Measurements from ENCODE around the gene RPP14.
"Not testable (repeated sequence)": the region's sequence is repeated elsewhere in the genome, so short reads cannot be mapped to it uniquely, and the experiment has no call there.

The RPP14 gene

DNA sequence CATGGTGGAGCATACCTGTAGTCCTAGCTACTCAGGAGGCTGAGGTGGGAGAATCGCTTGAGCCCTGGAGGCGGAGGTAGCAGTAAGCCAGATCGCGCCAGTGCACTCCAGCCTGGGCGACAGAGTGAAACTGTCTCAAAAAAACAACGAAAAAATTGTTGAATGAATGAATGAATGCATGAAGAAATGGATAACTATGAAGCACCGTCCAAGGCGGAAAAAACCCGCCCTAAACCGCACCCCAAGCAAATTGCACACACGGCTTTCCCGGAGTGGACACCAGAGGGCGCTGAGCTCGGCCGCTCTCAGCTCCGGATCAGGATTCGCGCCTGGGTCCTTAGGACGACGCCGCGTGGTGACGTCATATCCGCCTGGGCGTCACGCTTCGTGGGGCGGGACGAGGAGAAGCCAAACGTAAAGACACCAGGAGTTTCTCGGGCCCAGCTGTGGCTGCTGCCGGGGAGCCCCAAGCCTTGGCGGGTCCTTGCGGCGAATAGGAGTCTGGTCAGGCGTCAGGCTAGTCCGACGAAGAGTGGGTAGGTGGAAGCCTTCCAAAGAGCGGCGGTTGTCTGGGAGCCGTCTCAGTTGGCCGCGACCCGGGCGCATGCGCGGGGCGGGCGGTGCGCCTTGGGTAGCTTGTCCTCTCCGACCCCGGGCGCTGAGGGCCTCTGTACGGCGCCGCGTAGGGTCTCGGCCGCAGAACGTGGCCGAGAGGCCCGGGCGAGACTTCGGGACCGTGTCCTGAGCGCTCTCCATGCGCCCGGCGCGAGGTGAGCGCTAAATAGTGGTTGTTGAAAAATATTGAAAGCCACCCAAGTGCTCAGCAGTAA is at the start of gene RPP14, which contains the start of gene HTD2:
Gene RPP14, plus strand, starts transcription at position 364 of the 830 bp plus-strand sequence. CDS start 4,085 bp downstream, outside the sequence.
Gene HTD2, plus strand, starts transcription at position 639 of the 830 bp plus-strand sequence. CDS start 11,094 bp downstream, outside the sequence.
- DNase-seq = peak; percentile 79 to 95

DNA sequence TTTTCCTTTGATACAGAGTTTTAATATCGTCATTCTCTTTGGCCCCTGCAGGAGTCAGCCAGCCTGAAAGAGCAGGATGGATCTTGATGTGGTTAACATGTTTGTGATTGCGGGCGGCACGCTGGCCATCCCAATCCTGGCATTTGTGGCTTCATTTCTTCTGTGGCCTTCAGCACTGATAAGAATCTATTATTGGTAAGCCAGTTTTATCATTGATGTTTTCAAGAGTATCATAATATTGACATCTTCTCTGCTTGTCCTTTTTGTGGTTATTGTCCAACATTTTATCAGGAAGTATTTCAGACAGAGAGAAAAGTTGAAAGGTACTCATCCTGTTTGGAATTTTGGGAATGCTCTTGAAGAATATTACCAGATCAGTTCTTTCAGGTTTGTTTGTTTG is 49.5 kb upstream of the RPP14 start:
- DNase-seq = no peak

DNA sequence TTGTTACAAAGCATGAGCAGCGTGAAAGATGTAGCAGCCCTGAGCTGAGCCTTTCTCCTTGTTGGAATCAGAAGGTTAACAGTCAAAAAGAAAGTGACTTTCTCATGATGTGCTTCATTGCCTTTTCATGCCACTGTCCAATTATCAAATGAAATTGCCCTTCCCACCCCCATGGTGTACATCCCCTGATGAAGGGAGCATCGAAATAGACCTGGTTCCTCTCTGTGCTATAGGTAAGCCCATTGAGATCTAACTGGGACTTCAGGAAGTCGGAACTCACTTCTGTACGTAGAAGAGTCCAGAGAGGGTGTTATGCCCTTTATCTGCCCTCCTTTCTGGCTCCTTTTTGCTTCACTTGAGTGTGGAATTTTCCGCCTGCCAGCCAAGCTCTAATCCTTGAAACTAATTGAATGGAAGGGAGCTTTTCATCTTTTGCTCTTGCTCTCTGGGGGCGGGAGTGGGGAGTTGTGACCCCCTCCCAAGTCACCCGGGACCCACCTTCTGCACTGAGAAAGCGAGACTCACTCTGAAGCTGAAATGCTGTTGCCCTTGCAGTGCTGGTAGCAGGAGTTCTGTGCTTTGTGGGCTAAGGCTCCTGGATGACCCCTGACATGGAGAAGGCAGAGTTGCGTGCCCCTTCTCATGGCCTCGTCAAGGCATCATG is 47.5 kb upstream of the RPP14 start:
- no peak for DNase-seq

DNA sequence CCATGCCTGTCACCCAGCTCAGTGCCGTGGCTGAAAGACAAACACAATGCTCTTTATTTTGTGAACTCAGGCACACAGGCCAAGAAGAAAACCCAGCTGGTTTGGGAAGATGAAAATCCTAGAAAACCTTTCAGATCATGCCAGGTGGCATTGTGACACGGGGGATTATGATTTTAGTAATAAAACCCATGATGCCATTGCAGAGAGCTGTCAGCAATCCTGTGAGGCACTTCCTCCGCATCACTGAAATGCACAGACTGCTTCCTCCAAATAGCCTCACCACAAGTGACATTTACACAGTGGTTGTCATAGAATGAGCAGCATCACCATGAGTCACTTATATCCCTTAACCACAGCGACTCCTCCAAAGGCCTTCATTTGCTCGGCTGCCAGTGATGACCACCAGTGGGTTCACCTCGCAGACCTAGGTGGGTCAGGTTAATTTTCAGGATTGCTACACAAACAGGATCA is 45.7 kb upstream of the RPP14 start:
- no peak for DNase-seq

DNA sequence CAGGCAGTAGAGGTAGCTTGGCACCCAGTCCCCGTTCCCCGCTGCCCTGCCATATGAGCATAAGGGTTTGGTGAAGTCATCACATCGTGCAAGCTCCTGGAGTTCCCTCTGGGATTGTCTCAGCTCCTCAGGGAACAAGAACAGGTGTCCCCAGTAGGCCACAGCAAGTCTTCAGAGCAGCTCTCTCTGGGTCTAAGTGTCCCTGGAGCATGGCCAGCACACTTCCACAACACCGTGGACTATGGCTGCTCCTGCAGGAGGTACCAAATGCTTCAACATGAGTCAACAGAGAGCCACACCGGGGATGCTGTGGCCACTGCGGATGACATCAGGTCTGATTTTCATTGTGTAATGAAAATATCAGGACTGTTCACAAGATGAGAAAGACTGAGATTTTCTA is 45.3 kb upstream of the RPP14 start:
- no peak for DNase-seq

DNA sequence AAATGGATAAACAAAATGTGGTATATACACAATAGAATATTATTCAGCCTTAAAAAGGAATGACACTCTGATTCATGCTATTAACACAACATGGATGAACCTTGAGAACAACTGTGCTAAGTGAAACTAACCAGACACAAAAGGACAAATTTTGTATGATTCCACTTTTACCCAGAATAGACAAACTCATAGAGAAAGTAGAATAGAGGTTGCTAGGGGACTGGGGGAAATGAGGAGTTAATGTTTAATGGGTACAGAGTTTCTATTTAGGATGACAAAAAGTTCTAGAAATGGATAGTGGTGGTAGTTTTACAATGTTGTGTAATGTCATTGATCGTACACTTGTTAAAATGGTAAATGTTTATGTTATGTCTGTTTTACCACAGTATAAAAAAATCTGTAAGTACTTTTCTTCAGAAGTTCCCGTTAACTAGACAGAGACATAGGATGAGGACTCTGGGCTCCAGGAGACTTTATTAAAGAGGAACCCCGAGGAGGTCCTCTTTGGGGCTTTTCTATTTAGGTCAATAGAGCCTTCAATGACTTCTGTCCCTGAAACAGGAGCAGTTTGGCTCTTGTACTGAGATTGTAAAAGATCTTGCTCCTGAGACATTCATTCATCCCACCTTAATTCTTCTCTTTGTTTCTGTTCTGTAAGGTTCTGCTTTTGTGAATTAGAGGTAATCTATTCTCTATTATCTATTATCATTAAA is 43.9 kb upstream of the RPP14 start:
- no peak for DNase-seq

DNA sequence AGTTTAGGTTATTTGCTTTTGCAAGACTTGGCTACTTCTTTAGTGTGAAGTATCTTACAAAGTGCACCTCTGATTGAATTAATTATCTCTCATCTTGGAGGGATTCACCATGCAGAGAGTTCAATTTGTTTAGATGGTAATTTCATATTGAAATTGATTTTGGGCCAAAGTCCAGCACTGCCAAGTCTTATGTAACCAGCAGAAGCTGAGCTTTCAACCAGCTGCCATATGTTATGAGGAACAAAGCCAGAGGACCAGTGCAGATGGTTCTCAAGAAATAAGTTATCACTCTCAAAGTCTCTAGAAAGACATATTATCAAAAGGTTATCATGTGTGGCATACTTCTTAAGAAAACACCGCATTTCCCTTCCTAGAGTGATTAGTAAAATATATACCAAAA is 39.5 kb upstream of the RPP14 start:
- DNase-seq = no peak

DNA sequence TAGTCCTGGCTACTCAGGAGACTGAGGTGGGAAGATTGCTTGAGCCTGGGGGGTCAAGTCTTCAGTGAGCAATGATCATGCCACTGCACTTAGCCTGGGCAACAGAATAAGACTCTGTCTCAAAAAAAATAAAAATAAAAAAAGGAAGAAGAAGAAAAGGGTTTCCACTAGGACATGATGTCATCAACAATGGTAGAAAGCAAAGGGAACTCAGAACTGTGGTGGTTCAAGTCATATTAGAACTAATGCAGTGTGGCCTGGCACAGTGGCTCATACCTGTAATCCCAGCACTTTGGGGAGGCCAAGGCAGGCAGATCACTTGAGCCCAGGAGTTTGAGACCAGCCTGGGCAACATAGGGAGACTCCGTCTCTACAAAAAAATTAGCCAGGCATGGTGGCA is 38.5 kb upstream of the RPP14 start:
- not testable (repeated sequence) for DNase-seq

DNA sequence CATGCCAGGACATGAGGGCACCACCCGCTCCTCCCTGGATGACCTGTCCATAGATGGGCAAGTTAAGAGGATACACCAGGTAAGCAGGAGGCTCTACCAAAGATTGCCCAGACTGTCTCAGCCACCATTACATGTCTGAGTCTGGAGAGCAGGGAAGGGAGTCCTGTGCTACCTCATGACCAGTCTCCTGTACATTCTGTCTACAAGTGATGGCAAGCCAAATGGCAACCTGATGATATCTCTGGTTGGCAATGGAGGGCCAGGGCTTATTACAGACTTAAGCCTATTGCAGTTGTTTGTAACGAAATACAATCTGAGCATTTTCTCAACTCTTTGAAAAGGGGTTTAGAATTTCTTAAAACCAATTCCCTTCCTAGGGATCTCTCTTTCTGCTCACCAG is 36.7 kb upstream of the RPP14 start:
- no peak for DNase-seq

DNA sequence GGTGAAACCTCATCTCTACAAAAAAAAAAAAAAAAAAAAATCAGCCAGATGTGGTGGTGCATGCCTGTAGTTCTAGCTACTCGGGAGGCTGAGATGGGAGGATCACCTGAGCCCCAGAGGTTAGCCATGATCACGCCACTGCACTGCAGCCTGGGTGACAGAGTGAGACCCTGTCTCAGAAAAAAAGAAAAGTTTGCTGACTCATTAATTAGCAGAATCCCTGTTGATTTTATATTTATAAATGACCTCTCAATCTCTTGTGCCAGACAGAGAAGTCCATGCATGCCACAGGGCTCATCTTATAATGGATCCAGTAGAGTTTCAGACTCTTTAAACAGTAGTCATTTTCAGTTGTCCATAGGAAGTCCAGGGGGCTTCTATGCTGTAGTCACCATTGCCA is 35.6 kb upstream of the RPP14 start:
- DNase-seq = no peak

DNA sequence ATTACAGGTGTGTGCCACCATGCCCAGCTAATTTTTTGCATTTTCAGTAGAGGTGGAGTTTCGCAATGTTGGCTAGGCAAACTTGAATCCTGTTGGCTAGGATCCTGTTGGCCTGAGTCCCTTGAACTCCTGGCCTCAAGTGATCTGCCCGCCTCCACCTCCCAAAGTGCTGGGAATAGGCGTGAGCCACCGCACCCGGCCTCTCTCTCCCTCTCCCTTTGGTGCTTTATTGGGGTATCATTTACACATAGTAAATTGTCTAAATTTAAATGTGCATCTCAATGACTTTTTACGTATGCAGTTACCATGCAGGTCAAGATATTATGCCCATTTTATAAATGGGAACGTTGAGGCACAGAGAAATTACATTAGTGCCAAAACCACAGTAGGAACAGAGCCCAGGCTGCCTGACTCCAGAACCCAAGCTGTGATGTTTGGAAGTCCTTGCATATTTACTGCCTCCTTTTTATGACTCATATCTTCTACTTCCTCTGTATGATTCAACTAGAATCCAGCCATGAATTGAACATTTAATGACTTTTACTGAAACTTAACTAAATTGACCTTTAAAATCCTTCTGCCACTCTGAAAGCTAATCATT is 34.0 kb upstream of the RPP14 start:
- no peak for DNase-seq

DNA sequence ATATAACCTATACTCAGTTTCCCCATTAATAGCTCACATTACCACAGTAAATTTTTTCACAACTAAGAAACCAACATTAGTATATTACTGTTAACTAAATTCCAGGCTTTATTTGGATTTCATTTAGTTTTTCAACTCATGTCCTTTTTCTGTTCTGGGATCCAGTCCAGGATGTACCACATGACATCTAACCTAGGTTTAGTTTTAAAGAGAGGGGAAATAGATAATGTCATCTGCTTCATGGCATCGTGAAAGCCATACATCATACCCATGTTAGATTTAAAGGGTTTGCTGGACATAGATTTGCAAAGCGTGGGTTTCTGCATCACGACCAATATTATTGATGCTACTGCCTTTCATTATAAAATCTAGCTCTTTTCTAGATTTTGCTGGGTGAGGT is 33.2 kb upstream of the RPP14 start:
- DNase-seq = no peak

DNA sequence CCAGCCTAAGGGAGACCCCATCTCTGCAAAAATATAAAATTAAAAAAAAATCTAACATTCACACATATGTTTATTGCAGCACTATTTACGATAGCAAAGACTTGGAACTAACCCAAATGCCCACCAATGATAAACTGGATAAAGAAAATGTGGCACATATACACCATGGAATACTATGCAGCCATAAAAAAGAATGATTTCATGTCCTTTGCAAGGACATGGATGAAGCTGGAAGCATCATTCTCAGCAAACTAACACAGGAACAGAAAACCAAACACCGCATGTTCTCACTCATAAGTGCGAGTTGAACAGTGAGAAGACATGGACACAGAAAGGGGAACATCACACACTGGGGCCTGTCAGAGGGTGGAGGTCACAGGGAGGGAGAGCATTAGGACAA is 32.7 kb upstream of the RPP14 start:
- DNase-seq = not testable (repeated sequence)

DNA sequence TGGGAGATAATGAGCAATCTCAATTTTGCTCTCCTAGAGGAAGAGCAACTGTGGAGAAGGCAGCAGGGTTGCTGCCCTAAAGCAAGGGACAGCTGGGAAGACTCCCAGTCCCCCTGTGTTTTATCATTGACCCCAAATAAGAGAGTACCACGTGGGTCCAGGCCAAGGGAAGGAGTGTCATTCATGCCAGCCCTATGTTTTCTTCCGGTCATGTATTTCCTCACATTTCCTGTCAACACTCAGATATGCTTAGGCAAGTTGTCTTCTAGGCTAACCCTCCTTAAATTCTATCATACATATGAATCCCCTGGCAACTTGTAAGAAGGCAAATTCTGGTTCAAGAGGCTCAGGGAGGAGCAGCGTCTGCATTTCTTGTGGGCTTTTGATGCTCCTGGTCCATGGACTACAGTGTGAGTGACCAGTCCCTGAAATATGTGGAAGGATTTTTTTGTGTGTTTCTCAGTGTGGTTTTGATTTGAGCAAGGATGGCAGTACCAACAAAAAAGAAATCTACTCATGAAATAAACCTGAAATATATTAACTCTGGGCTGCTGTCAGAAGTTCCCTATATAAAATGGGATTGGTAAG is 31.9 kb upstream of the RPP14 start:
- DNase-seq = no peak

DNA sequence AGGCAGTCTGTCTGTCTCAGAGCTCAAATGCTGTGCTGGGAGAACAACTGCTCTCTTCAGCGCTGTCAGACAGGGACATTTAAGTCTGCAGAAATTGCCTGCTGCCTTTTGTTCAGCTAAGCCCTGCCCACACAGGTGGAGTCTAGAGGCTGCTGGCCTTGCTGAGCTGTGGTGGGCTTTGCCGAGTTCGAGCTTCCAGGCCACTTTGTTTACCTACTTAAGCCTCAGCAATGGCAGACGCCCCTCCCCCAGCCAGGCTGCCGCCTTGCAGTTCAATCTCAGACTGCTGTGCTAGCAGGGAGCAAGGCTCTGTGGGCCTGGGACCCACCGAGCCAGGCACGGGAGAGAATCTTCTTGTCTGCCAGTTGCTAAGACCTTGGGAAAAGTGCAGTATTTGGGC is 25.0 kb upstream of the RPP14 start:
- no peak for DNase-seq

DNA sequence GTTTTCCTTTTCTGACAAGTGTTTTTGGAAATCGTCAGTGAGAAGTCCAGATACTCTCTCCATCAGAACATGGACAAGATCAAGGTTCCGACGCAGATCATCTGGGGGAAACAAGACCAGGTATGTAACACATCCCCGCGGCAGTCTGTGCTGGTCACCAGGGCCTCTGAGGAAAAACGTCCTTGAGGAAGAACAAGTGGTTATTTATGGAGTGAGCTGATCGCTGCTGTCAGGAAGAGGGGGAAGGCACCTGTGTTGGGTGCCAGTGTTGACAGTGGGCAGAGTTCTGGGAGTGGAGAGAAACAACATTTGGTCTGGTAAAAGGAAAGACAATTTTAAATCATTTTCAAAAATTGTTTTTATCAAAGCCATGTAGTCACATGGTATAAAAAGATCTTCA is 20.7 kb upstream of the RPP14 start:
- no peak for DNase-seq

DNA sequence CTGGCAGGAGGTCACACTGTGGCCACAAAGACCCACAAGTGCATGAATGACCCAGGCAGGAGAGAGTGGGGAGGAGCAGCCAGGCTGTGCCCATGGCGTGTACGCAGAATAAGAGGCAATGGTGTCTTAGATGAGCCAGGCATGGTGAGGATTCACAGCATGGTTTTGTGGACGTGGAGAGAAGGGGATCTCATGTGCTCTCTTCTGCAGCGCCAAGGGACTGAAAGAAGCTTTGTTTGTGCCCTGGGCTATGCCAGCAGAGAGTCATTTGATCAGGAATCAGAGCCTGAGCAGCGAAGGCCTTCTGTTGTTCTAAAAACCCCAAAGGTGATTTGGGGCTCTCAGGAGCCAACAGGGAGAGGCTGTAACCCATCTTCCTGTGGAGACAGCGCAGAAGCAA is 18.7 kb upstream of the RPP14 start:
- no peak for DNase-seq

DNA sequence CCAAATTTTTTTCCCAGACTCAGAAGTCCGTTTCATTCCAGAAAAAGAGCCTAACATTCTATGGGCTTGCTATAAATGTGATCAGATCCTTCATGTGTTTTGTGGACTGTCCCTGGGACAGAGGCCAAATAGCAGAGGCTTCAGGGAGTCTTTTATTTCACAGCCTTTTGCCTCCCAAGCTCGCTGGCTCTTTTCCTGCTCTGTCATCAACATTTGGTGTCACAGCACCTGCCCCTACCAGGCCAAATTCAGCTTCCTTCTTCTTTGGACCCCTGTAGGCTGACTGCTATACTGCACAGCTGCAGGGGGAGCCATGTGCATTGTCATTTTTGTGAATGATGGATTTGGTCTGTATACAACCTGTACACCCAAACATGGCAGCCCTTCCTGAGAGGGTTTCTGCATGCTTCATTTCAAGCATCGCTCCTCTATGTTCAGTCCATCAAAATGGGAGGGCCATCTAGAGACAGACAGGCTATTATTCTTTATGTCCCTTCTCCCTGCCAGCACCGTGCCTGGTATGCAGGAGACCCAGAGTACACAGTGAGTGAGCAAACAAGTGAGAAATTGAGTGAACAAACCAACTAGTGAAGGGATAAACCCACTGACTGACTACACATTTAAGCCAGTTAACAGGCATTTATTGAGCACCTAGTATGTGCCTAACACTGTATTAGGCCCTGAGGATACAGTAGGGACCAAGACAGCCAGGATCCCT is 17.9 kb upstream of the RPP14 start:
- DNase-seq = no peak

DNA sequence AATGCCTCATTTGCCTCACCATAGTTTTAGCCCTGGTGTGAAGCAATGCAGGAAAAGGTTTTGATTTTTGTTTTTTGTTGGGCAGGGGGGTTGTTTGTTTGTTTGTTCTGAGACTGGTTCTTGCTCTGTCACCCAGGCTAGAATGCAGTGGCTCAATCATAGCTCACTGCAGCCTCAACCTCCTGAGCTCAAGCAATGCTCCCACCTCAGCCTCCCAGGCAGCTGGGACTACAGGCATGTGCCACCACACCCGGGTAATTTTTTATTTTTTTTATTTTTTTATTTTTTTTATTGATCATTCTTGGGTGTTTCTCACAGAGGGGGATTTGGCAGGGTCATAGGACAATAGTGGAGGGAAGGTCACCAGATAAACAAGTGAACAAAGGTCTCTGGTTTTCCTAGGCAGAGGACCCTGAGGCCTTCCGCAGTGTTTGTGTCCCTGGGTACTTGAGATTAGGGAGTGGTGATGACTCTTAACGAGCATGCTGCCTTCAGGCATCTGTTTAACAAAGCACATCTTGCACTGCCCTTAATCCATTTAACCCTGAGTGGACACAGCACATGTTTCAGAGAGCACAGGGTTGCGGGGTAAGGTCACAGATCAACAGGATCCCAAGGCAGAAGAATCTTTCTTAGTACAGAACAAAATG is 17.0 kb upstream of the RPP14 start:
- not testable (repeated sequence) for DNase-seq

DNA sequence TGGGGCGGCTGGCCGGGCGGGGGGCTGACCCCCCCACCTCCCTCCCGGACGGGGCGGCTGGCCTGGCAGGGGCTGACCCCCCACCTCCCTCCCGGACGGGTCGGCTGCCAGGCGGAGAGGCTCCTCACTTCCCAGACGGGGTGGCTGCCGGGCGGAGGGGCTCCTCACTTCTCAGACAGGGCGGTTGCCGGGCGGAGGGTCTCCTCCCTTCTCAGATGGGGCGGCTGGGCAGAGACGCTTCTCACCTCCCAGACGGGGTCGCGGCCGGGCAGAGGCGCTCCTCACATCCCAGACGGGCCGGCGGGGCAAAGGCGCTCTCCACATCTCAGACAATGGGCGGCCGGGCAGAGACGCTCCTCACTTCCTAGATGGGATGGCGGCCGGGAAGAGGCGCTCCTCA is 15.6 kb upstream of the RPP14 start:
- DNase-seq = not testable (repeated sequence)

DNA sequence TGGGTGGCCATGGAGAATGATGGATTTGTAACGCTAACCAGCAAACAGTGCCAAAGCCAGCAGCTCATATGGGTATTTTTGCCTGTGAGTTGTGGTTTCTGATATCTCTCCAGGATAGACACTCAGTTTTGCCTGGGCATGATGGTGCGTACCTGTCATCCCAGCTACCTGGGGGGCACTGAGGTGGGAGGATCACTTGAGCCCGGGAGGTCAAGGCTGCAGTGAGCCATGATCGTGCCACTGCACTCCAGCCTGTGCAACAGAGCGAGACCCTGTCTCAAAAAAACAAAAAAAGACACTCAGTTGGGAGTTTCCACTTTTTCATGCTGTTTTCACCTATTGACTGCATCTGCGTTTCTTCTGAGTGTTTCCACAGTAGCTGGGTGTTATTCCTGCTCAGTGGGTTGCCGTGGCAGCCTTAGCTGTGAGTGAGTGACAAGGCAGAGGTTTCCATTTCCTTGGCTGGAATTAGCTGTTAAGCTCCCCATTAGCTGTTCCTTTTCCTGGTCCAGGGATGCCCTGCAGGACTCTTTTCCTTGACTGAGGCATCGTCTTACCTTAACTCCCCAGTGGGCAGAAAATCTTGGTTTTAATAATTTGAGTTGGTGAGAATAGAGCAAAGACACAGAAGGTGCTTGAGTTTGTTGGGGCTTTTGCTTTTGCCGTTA is 14.2 kb upstream of the RPP14 start:
- DNase-seq = no peak
